H1 (cell line): ENCODE data around the gene CDK15. TPM values are rescaled to one million over a fixed set of nuclear protein-coding genes. Genes with fewer than 3 reads are reported as not detected.

Source experiments
- CTCF ChIA-PET: fragments of 300-600 bp; sonication (Branson Sonifier 250); formaldehyde crosslinking; loops from one replicate; lab custom pipeline; 2021; ENCODE audit not compliant: partially characterized antibody; lab: Charles Lee
- POLR2A ChIA-PET: fragments of 300-600 bp; sonication (Branson Sonifier 250); formaldehyde crosslinking; loops from one replicate; lab custom pipeline; 2021; ENCODE audit warnings: inconsistent platforms; ENCODE audit not compliant: partially characterized antibody; lab: Charles Lee
- DNase-seq, 2 experiments: peaks; one replicate each; pipeline versions ENCODE4 v3.0.0 to v3.0.0-alpha.2; 2010 to 2022; ENCODE audit warnings: low spot score in 2 of 2, low read depth in 1 of 2, mixed read lengths in 1 of 2
- FAIRE-seq: peaks from 2 replicates; lab custom pipeline; 2011; peaks lifted over from hg19 to GRCh38; lab: Jason Lieb, UNC
- H2AFZ ChIP-seq: 2 replicates; pipeline ENCODE4 v1.8.1; 2012; ENCODE audit warnings: low read length, inconsistent platforms
- H2AK5ac ChIP-seq: 2 replicates; pipeline ENCODE4 v1.6.1; 2013; ENCODE audit warnings: low read depth, low read length
- H2BK120ac ChIP-seq: replicated peaks from 2 replicates; pipeline ENCODE3; 2013; ENCODE audit warnings: low read depth, low read length, inconsistent platforms
- H2BK12ac ChIP-seq: 2 replicates; pipeline ENCODE4 v1.6.1; 2013; ENCODE audit warnings: low read depth, low read length
- H2BK15ac ChIP-seq: 2 replicates; pipeline ENCODE4 v1.6.1; 2013; ENCODE audit warnings: low read length
- H2BK20ac ChIP-seq: 2 replicates; pipeline ENCODE4 v1.6.1; 2013; ENCODE audit warnings: low read length
- H2BK5ac ChIP-seq: 2 replicates; pipeline ENCODE4 v1.6.1; 2013; ENCODE audit warnings: low read depth, low read length
- H3K14ac ChIP-seq: 2 replicates; pipeline ENCODE4 v1.6.1; 2013; ENCODE audit warnings: inconsistent platforms; ENCODE audit not compliant: insufficient read length
- H3K18ac ChIP-seq: 2 replicates; pipeline ENCODE4 v1.6.1; 2013; ENCODE audit warnings: low read length; ENCODE audit errors: extremely low read depth
- H3K23ac ChIP-seq: 2 replicates; pipeline ENCODE4 v1.6.1; 2013; ENCODE audit warnings: inconsistent platforms; ENCODE audit not compliant: insufficient read length
- H3K23me2 ChIP-seq: 2 replicates; pipeline ENCODE4 v1.6.1; 2013; ENCODE audit warnings: low read depth, low read length
- H3K27ac ChIP-seq: 2 replicates; pipeline ENCODE4 v1.6.1; 2011; ENCODE audit warnings: low read depth, low read length, inconsistent platforms
- H3K27me3 ChIP-seq, 4 experiments: replicated peaks in 1 of 4; 1 replicate in 1 of 4; 2 replicates in 3 of 4; pipeline versions ENCODE4 v1.6.1 to v1.8.1; 2011 to 2013; ENCODE audit warnings: low read length in 3 of 4, mild to moderate bottlenecking in 3 of 4, inconsistent platforms in 2 of 4, mixed read lengths in 2 of 4, moderate library complexity in 1 of 4; ENCODE audit not compliant: control insufficient read depth in 3 of 4, insufficient read depth in 3 of 4; ENCODE audit errors: extremely low read depth in 1 of 4
- H3K36me3 ChIP-seq, 4 experiments: 2 replicates each; pipeline versions ENCODE4 v1.6.1 to v1.8.1; 2011 to 2013; ENCODE audit warnings: mild to moderate bottlenecking in 4 of 4, low read length in 3 of 4, moderate library complexity in 2 of 4, control low read depth in 1 of 4, inconsistent platforms in 1 of 4; ENCODE audit not compliant: insufficient read depth in 4 of 4, control insufficient read depth in 2 of 4
- H3K4ac ChIP-seq: replicated peaks from 2 replicates; pipeline ENCODE3; 2013; ENCODE audit warnings: low read length, low read depth, mixed read lengths, inconsistent platforms; ENCODE audit not compliant: insufficient read length
- H3K4me1 ChIP-seq, 4 experiments: replicated peaks in 1 of 4; 1 replicate in 1 of 4; 2 replicates in 3 of 4; pipeline versions ENCODE4 v1.6.1 to v1.8.1; 2011 to 2013; ENCODE audit warnings: low read length in 3 of 4, inconsistent platforms in 2 of 4, mixed read lengths in 1 of 4; ENCODE audit not compliant: insufficient read depth in 4 of 4, control insufficient read depth in 3 of 4
- H3K4me2 ChIP-seq, 2 experiments: 2 replicates each; pipeline versions ENCODE4 v1.6.1 to v1.8.1; 2011 to 2013; ENCODE audit warnings: low read depth in 2 of 2, low read length in 2 of 2, control low read depth in 1 of 2, inconsistent platforms in 1 of 2, mild to moderate bottlenecking in 1 of 2; ENCODE audit not compliant: insufficient read depth in 1 of 2
- H3K4me3 ChIP-seq, 4 experiments: fragments of 200-600, 300-600 bp in 1 of 4; sonication (generic), shearing (Covaris generic), sonication (Bioruptor Twin) in 1 of 4; 2 replicates each; pipeline versions ENCODE4 v1.5.1 to v1.8.1; 2011 to 2016; ENCODE audit warnings: low read length in 4 of 4, low read depth in 3 of 4, control low read depth in 2 of 4, inconsistent platforms in 2 of 4, mild to moderate bottlenecking in 2 of 4, mixed read lengths in 1 of 4, moderate library complexity in 1 of 4; ENCODE audit not compliant: insufficient read depth in 2 of 4; ENCODE audit errors: extremely low read depth in 1 of 4
- H3K56ac ChIP-seq: replicated peaks from 2 replicates; pipeline ENCODE3; 2013; ENCODE audit warnings: low read depth, mild to moderate bottlenecking, mixed read lengths, low read length, inconsistent platforms; ENCODE audit not compliant: insufficient read length
- H3K79me1 ChIP-seq: 2 replicates; pipeline ENCODE4 v1.6.1; 2013; ENCODE audit warnings: low read depth, low read length, control low read depth
- H3K79me2 ChIP-seq, 2 experiments: 2 replicates each; pipeline versions ENCODE4 v1.6.1 to v1.8.1; 2012 to 2013; ENCODE audit warnings: low read length in 2 of 2, mild to moderate bottlenecking in 2 of 2, inconsistent platforms in 1 of 2; ENCODE audit not compliant: insufficient read depth in 2 of 2, control insufficient read depth in 1 of 2
- H3K9ac ChIP-seq, 4 experiments: replicated peaks in 1 of 4; 1 replicate in 1 of 4; 2 replicates in 3 of 4; pipeline versions ENCODE4 v1.6.1 to v1.8.1; 2011 to 2013; ENCODE audit warnings: low read depth in 3 of 4, low read length in 3 of 4, control low read depth in 2 of 4, mild to moderate bottlenecking in 2 of 4, moderate library complexity in 2 of 4, inconsistent platforms in 1 of 4; ENCODE audit errors: extremely low read depth in 1 of 4
- H3K9me3 ChIP-seq, 2 experiments: 2 replicates each; pipeline versions ENCODE4 v1.6.1 to v1.8.1; 2012 to 2013; ENCODE audit warnings: mild to moderate bottlenecking in 2 of 2, moderate library complexity in 2 of 2, control low read depth in 1 of 2, inconsistent platforms in 1 of 2, low read depth in 1 of 2, low read length in 1 of 2, mixed read lengths in 1 of 2; ENCODE audit not compliant: insufficient read depth in 2 of 2
- H4K20me1 ChIP-seq, 2 experiments: replicated peaks in 1 of 2; 2 replicates each; pipeline versions ENCODE3 to v1.8.1; 2011 to 2013; ENCODE audit warnings: inconsistent platforms in 2 of 2, low read length in 2 of 2, mild to moderate bottlenecking in 1 of 2; ENCODE audit not compliant: insufficient read depth in 2 of 2, control insufficient read depth in 1 of 2
- H4K5ac ChIP-seq: 2 replicates; pipeline ENCODE4 v1.6.1; 2013; ENCODE audit warnings: low read length, low read depth, mixed read lengths, inconsistent platforms; ENCODE audit not compliant: insufficient read length
- H4K8ac ChIP-seq: 2 replicates; pipeline ENCODE4 v1.8.0; 2013; ENCODE audit warnings: mild to moderate bottlenecking, moderate library complexity, low read length, inconsistent platforms; ENCODE audit not compliant: insufficient read depth; ENCODE audit errors: extremely low read depth
- H4K91ac ChIP-seq: replicated peaks from 2 replicates; pipeline ENCODE3; 2013; ENCODE audit warnings: low read length, mixed read lengths, inconsistent platforms; ENCODE audit not compliant: insufficient read length
- CHD1 ChIP-seq: IDR thresholded peaks from 2 replicates; pipeline ENCODE4 v1.6.1; 2012; ENCODE audit warnings: low read depth, low read length, improper control_type of control experiment
- EP300 ChIP-seq, 2 experiments: IDR thresholded peaks; 1 replicate in 1 of 2; 2 replicates in 1 of 2; pipeline ENCODE4 v1.6.1; 2011 to 2012; ENCODE audit warnings: low read depth in 2 of 2, low read length in 2 of 2, mild to moderate bottlenecking in 2 of 2, borderline replicate concordance in 1 of 2, inconsistent platforms in 1 of 2, moderate library complexity in 1 of 2
- JUND ChIP-seq: IDR thresholded peaks from 2 replicates; pipeline ENCODE4 v1.6.1; 2011; ENCODE audit warnings: mild to moderate bottlenecking, improper control_type of control experiment, low read length
- MAFK ChIP-seq: IDR thresholded peaks from 2 replicates; pipeline ENCODE4 v1.6.1; 2012; ENCODE audit warnings: low read depth, mild to moderate bottlenecking, improper control_type of control experiment, low read length
- SIRT6 ChIP-seq: IDR thresholded peaks from one replicate; pipeline ENCODE4 v1.7.1; 2012; ENCODE audit warnings: low read length, inconsistent platforms
- SP2 ChIP-seq: IDR thresholded peaks from 2 replicates; pipeline ENCODE4 v1.6.1; 2012; ENCODE audit warnings: mild to moderate bottlenecking, low read length, inconsistent platforms
- TAF7 ChIP-seq: optimal IDR thresholded peaks from 2 replicates; pipeline ENCODE3; 2011; ENCODE audit warnings: low read depth, mild to moderate bottlenecking, inconsistent platforms, low read length, moderate library complexity, borderline replicate concordance
- TCF12 ChIP-seq: IDR thresholded peaks from 2 replicates; pipeline ENCODE4 v1.6.1; 2011; ENCODE audit warnings: low read depth, mild to moderate bottlenecking, low read length
- ZNF274 ChIP-seq: IDR thresholded peaks from 2 replicates; pipeline ENCODE4 v1.7.0; 2012; ENCODE audit warnings: low read length, borderline replicate concordance; ENCODE audit errors: extremely low read depth
- WGBS, 2 experiments: shearing (Covaris generic) in 1 of 2; methylation state at CpG; one replicate each; pipeline versions ENCODE4 v1.1.6 to v1.1.7; 2013 to 2015; ENCODE audit warnings: low lambda C conversion rate in 2 of 2, mixed read lengths in 2 of 2, inconsistent platforms in 1 of 2, low coverage in 1 of 2, missing lambda C conversion rate in 1 of 2; ENCODE audit not compliant: insufficient replicate concordance in 2 of 2, insufficient coverage in 1 of 2, insufficient read length in 1 of 2; ENCODE audit errors: extremely low coverage in 1 of 2, missing lambda C conversion rate in 1 of 2; 5-methylcytosine and 5-hydroxymethylcytosine counted together
- polyA plus RNA-seq, 7 experiments: library from polyadenylated mRNA; depleted of rRNA in 3 of 7; stranded (reverse) in 5 of 7; unstranded in 2 of 7; fragments of >200 nt in 5 of 7; fragments of 200-250 nt in 2 of 7; gene quantifications; 1 replicate in 5 of 7; 2 replicates in 1 of 7; 4 replicates in 1 of 7; pipeline versions ENCODE4 v1.2.1 to v1.2.3, GENCODE V29; 2011 to 2013; ENCODE audit warnings: missing spikeins in 2 of 7, mixed read lengths in 2 of 7
- total RNA-seq: library from RNA; stranded (reverse); fragmentation: NEBNext Ultra II Directional; extraction: Animal tissue kit (Norgen Biotek cat#: 25700); gene quantifications from 2 replicates; pipeline ENCODE4 v1.2.1, GENCODE V29; 2021
- TF ChIP-seq, protein P1 (sequence below): IDR thresholded peaks from 2 replicates; pipeline ENCODE4 v1.6.1; 2011; ENCODE audit warnings: low read length, improper control_type of control experiment
- TF ChIP-seq, protein P2 (sequence below): IDR thresholded peaks from 2 replicates; pipeline ENCODE4 v1.6.1; 2012; ENCODE audit warnings: inconsistent platforms

Gene CDK15
- total and polyA plus RNA-seq, 2 of the 8 experiments (the other 6 are each of a cell fraction or from before 2014, with no cell fraction given): 0.03 TPM; not detected in 1

- H2AK5ac ChIP-seq: no peak overlapping the region
- TF ChIP-seq TAF7: no peak
- TF ChIP-seq EP300 (IDR thresholded peaks at IDR 0.05; ENCODE audit: borderline replicate concordance in 1 of 2, low read depth in 2 of 2, low read length in 2 of 2): no peak
- TF ChIP-seq SIRT6: no peak
- no peak for TF ChIP-seq SP2
- TF ChIP-seq TCF12: no peak
- TF ChIP-seq, protein P1, sequence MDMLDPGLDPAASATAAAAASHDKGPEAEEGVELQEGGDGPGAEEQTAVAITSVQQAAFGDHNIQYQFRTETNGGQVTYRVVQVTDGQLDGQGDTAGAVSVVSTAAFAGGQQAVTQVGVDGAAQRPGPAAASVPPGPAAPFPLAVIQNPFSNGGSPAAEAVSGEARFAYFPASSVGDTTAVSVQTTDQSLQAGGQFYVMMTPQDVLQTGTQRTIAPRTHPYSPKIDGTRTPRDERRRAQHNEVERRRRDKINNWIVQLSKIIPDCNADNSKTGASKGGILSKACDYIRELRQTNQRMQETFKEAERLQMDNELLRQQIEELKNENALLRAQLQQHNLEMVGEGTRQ: no peak
- TF ChIP-seq MAFK: no peak
- no peak for TF ChIP-seq JUND
- TF ChIP-seq, protein P2, sequence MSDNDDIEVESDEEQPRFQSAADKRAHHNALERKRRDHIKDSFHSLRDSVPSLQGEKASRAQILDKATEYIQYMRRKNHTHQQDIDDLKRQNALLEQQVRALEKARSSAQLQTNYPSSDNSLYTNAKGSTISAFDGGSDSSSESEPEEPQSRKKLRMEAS: no peak
- no peak for TF ChIP-seq ZNF274
- no peak for TF ChIP-seq CHD1
- no peak overlapping the region for H3K9ac ChIP-seq
- no peak overlapping the region for H2BK12ac ChIP-seq
- H2BK15ac ChIP-seq: no peak overlapping the region
- H4K8ac ChIP-seq: no peak overlapping the region
- ChIA-PET POLR2A (no interaction called here), CTCF (interaction anchor here (0.6 to 0.7 kb wide), 2 partner anchors 13 to 252 kb away, joined by 3 read pairs; no protein-coding TSS in a partner anchor)
- H2AFZ ChIP-seq: no peak overlapping the region
- WGBS, 2 experiments: 89% methylated on average over 4 of the region's 4 CpGs; no CpG with 5 or more reads in 1 of the 2 experiments
- H2BK5ac ChIP-seq: no peak overlapping the region
- H4K91ac ChIP-seq: peak overlapping the region; percentile 47
- 0 out of 2 replicates have a peak overlapping the region, but pooled peaks have one; percentile 52 for H2BK20ac ChIP-seq
- peak overlapping the region; percentile 39 for H3K56ac ChIP-seq
- peak overlapping the region; percentile 59 for H3K4ac ChIP-seq
- no peaks in the 10 kb centered on the region for H3K27me3 ChIP-seq
- peaks cover 0 to 4% (median 2%) of the 10 kb centered on the region in 4 experiments; a peak in 5 of 7 replicates for H3K4me1 ChIP-seq
- FAIRE-seq (no peak), DNase-seq (no peak)
- no peaks in the 10 kb centered on the region for H3K79me2 ChIP-seq
- no peaks in the 10 kb centered on the region for H4K20me1 ChIP-seq
- H4K5ac ChIP-seq: no peak overlapping the region
- H3K14ac ChIP-seq: no peak overlapping the region
- peaks cover 2% of the 10 kb centered on the region; the same call in 1 of the 2 replicates for H3K23me2 ChIP-seq
- no peak overlapping the region for H3K4me3 ChIP-seq
- no peaks in the 10 kb centered on the region for H3K79me1 ChIP-seq
- H2BK120ac ChIP-seq: no peak overlapping the region
- H3K36me3 ChIP-seq: no peaks in the 10 kb centered on the region
- no peak overlapping the region for H3K4me2 ChIP-seq
- no peak overlapping the region for H3K18ac ChIP-seq
- H3K23ac ChIP-seq: no peak overlapping the region
- H3K27ac ChIP-seq: no peak overlapping the region
- no peaks in the 10 kb centered on the region for H3K9me3 ChIP-seq
These were observed 3.3 kb downstream of the CDK15 start for GRCh38 chr2:201809633-201810032.
